Retinal pigment epithelial cell (primary cell): Measurements from ENCODE around the gene SHMT2.
A peak's percentile ranks its signal among the peaks of the same experiment; 100 is the strongest.

Experiments
- DNase-seq: peaks from one replicate; pipeline ENCODE4 v3.0.0-alpha.2; 2010; ENCODE audit warnings: low read depth
- H3K4me3 ChIP-seq: 2 replicates; pipeline ENCODE4 v1.5.1; 2011; ENCODE audit warnings: mild to moderate bottlenecking, low read length, control low read depth, moderate library complexity
- CTCF ChIP-seq: conservative IDR thresholded peaks from 2 replicates; pipeline ENCODE4 v1.5.1; 2011; ENCODE audit warnings: low read depth, low read length, control low read depth, inconsistent platforms

SHMT2 gene

GRCh38 chr12:57214398-57214781 is 15.1 kb upstream of the SHMT2 start:
- DNase-seq = no peak
- TF ChIP-seq CTCF = peak; percentile 85
- H3K4me3 ChIP-seq = no peak overlapping the region

- no peak for DNase-seq
- TF ChIP-seq CTCF = no peak
- H3K4me3 ChIP-seq = no peak overlapping the region
Observed at GRCh38 chr12:57215065-57215464, 14.4 kb upstream of the SHMT2 start.

GRCh38 chr12:57215668-57216013 is 13.9 kb upstream of the SHMT2 start:
- TF ChIP-seq CTCF = no peak
- H3K4me3 ChIP-seq = no peak overlapping the region
- no peak for DNase-seq

GRCh38 chr12:57216014-57216911 is 13.2 kb upstream of the SHMT2 start, which contains the start of gene NXPH4:
Gene NXPH4 (plus strand): TSS chr12:57216794. CDS start chr12:57216970, 176 bp downstream.
- no peak for DNase-seq
- no peak for TF ChIP-seq CTCF

GRCh38 chr12:57216921-57217879 is 12.3 kb upstream of the SHMT2 start:
- no peak for DNase-seq
- H3K4me3 ChIP-seq = peak overlapping the region; percentile 32
- TF ChIP-seq CTCF = no peak

More at GRCh38 chr12:57216014-57216911, 13.2 kb upstream of the SHMT2 start, which contains the start of gene NXPH4:
- peak within 1 kb of the TSS; percentile 32 for H3K4me3 ChIP-seq

GRCh38 chr12:57218030-57218853 is 11.3 kb upstream of the SHMT2 start:
- no peak for TF ChIP-seq CTCF
- H3K4me3 ChIP-seq = no peak overlapping the region
- DNase-seq = no peak
